ENCODE results near the gene CADM1. TPM values are rescaled to one million over a fixed set of nuclear protein-coding genes. Genes with fewer than 3 reads are reported as not detected.

The CADM1 gene
- total RNA-seq, 1 experiment from 2014 or later, result 0.79 TPM

GRCh38 chr11:115269191-115269950 lies 234.8 kb downstream of the CADM1 start:
- Histone ChIP-seq H3K27ac (ENCODE audit: low read depth, low read length) (no peak overlapping the region), H3K4me3 (replicated peaks in 1 of 2; ENCODE audit: low read depth in 1 of 2, low read length in 2 of 2) (no peak overlapping the region), H3K79me2 (ENCODE audit: insufficient read depth, low read length) (no peaks in the 10 kb centered on the region), H4K20me1 (ENCODE audit: insufficient read depth) (no peaks in the 10 kb centered on the region), H3K4me2 (ENCODE audit: low read length) (no peak overlapping the region), H3K9me2 (ENCODE audit: insufficient read depth) (no peaks in the 10 kb centered on the region), H2AFZ (ENCODE audit: low read depth, low read length, poor library complexity, severe bottlenecking) (no peak overlapping the region), H3K36me3 (ENCODE audit: control insufficient read depth in 1 of 2, insufficient read depth in 2 of 2, low read length in 2 of 2) (no peaks in the 10 kb centered on the region), H3K27me3 (ENCODE audit: insufficient read depth, low read length) (no peaks in the 10 kb centered on the region), H3K4me1 (ENCODE audit: control insufficient read depth in 1 of 2, insufficient read depth in 2 of 2, low read length in 2 of 2) (no peaks in the 10 kb centered on the region), H3K9ac (ENCODE audit: low read length) (no peak overlapping the region), H3K9me3 (ENCODE audit: control insufficient read depth in 1 of 2, insufficient read depth in 1 of 2, low read depth in 1 of 2, low read length in 2 of 2) (peaks cover 0 to 9% of the 10 kb centered on the region in 2 experiments; a peak in 2 of 4 replicates)
- ChIA-PET RAD21 (ENCODE audit: low non-redundant PET in 1 of 2, low total read pairs in 2 of 2, uncharacterized antibody in 2 of 2, unreplicated experiment in 2 of 2) (no interaction called here), POLR2A (no interaction called here), CTCF (no interaction called here)
- no peak for TF ChIP-seq CEBPB (IDR thresholded peaks at IDR 0.05; ENCODE audit: low read depth)
- no peak for TF ChIP-seq ZBTB33 (IDR thresholded peaks at IDR 0.05; ENCODE audit: extremely low read depth, insufficient replicate concordance, low read length)
- no peak for TF ChIP-seq POLR2AphosphoS5 (IDR thresholded peaks at IDR 0.05; ENCODE audit: low read depth, low read length)
- TF ChIP-seq RAD21 (IDR thresholded peaks at IDR 0.05; ENCODE audit: low read depth), result no peak
- no peak for TF ChIP-seq CTCF (IDR thresholded peaks at IDR 0.05 in 2 of 3, conservative IDR thresholded peaks at IDR 0.05 in 1 of 3; ENCODE audit: borderline replicate concordance in 1 of 3, insufficient read depth in 1 of 3, low read depth in 2 of 3, low read length in 2 of 3)
- no peak for TF ChIP-seq CBX3 (IDR thresholded peaks at IDR 0.05; ENCODE audit: low read depth)
- no peak for TF ChIP-seq YY1 (IDR thresholded peaks at IDR 0.05; ENCODE audit: extremely low read depth, insufficient replicate concordance, low read depth, low read length)
- intact Hi-C loops (cut with micrococcal nuclease), result no loop called here
- BruUV-seq (replicated peaks), result no TSS peak
- ATAC-seq (no peak), DNase-seq (ENCODE audit: low read depth, low spot score) (no peak)

Data from HCT116 (cell line).